Lung (tissue), 4 donors: Measurements from ENCODE around the gene DZIP1. TPM values are rescaled to one million over a fixed set of nuclear protein-coding genes. Genes with fewer than 3 reads are reported as not detected.

Experiments
- polyA plus RNA-seq, 2 donors: library from polyadenylated mRNA; stranded (reverse); fragments of 200-250 nt; gene quantifications; one replicate each; pipeline ENCODE4 v1.2.1, GENCODE V29; 2013
- total RNA-seq, 2 donors: library from RNA; depleted of rRNA in 1 of 2; stranded (reverse); fragments of >200 nt in 1 of 2; gene quantifications; one replicate each; pipeline ENCODE4 v1.2.1, GENCODE V29; 2014 to 2021
- donor health status: Bipolar disorder and iron deficiency.
- donor health status: healthy.
- donor health status: DM: yes; HTN: yes; CAD: no.

DZIP1 gene
- total and polyA plus RNA-seq, 4 donors = 3.9 to 26.4 (median 7.7) TPM

Other genes with a start within 250 kb of the DZIP1 start
- 1 to 10 TPM; 4.4 to 4.7 TPM for gene CLDN10, start 92.0 kb downstream of the DZIP1 start, total RNA-seq
- 10 to 100 TPM in 1 of 2 donors, 1 to 10 TPM in 1; 3.0 to 14.5 TPM for gene CLDN10, start 92.0 kb downstream of the DZIP1 start, polyA plus RNA-seq
- 10 to 100 TPM; 48.2 to 61.8 TPM for gene DNAJC3, start 32.4 kb upstream of the DZIP1 start, total RNA-seq
- gene DNAJC3, start 32.4 kb upstream of the DZIP1 start, polyA plus RNA-seq = 10 to 100 TPM; 15.2 to 28.7 TPM